HepG2 (cell line): ENCODE results near the gene NFKB2. TPM values are rescaled to one million over a fixed set of nuclear protein-coding genes. Genes with fewer than 3 reads are reported as not detected.

Experiments
- CAMTA2 ChIP-seq: sonication (generic); formaldehyde crosslinking; IDR thresholded peaks from 2 replicates; pipeline ENCODE4 v1.4.0; 2020; ENCODE audit warnings: mild to moderate bottlenecking, missing genetic modification reagents, borderline replicate concordance
- CBX1 ChIP-seq: IDR thresholded peaks from one replicate; pipeline ENCODE4 v1.6.1; 2016; ENCODE audit warnings: antibody characterized with exemption, low read depth
- FOSL2 ChIP-seq: sonication (generic); formaldehyde crosslinking; IDR thresholded peaks from 2 replicates; pipeline ENCODE4 v1.4.0; 2020; ENCODE audit warnings: missing genetic modification reagents
- HIVEP1 ChIP-seq: sonication (generic); formaldehyde crosslinking; IDR thresholded peaks from 2 replicates; pipeline ENCODE4 v1.4.0; 2020; ENCODE audit warnings: mild to moderate bottlenecking, missing genetic modification reagents
- IRX3 ChIP-seq: sonication (generic); formaldehyde crosslinking; IDR thresholded peaks from 2 replicates; pipeline ENCODE4 v1.8.1; 2023; ENCODE audit warnings: mild to moderate bottlenecking, low read depth, missing genetic modification reagents, borderline replicate concordance
- JUN ChIP-seq: sonication (generic); formaldehyde crosslinking; IDR thresholded peaks from 2 replicates; pipeline ENCODE4 v1.4.0; 2020; ENCODE audit warnings: mild to moderate bottlenecking, missing genetic modification reagents
- KAT7 ChIP-seq: IDR thresholded peaks from 2 replicates; pipeline ENCODE4 v1.6.1; 2018; ENCODE audit warnings: borderline replicate concordance, missing compliant biosample characterization
- MLX ChIP-seq: IDR thresholded peaks from 2 replicates; pipeline ENCODE4 v1.6.1; 2016
- NFIC ChIP-seq: IDR thresholded peaks from 2 replicates; pipeline ENCODE4 v1.6.1; 2012; ENCODE audit warnings: mild to moderate bottlenecking, low read length, inconsistent platforms
- SIX1 ChIP-seq: sonication (generic); formaldehyde crosslinking; IDR thresholded peaks from 2 replicates; pipeline ENCODE4 v1.4.0; 2020; ENCODE audit warnings: missing genetic modification reagents, borderline replicate concordance
- SNAPC2 ChIP-seq: sonication (generic); formaldehyde crosslinking; IDR thresholded peaks from 2 replicates; pipeline ENCODE4 v1.8.1; 2022; ENCODE audit warnings: mild to moderate bottlenecking, missing genetic modification reagents
- SRSF1 ChIP-seq: fragments of 200-400 bp; formaldehyde crosslinking; optimal IDR thresholded peaks from 2 replicates; pipeline ENCODE3; 2017; ENCODE audit warnings: mild to moderate bottlenecking, low read depth, low read length, moderate library complexity
- TMF1 ChIP-seq: sonication (generic); formaldehyde crosslinking; IDR thresholded peaks from 2 replicates; pipeline ENCODE4 v1.8.1; 2022; ENCODE audit warnings: low read depth, missing genetic modification reagents
- TSC22D2 ChIP-seq: sonication (generic); formaldehyde crosslinking; IDR thresholded peaks from 2 replicates; pipeline ENCODE4 v1.5.1; 2020; ENCODE audit warnings: missing genetic modification reagents, mild to moderate bottlenecking, borderline replicate concordance
- ZFAT ChIP-seq: sonication (generic); formaldehyde crosslinking; conservative IDR thresholded peaks from 2 replicates; pipeline ENCODE4 v1.8.1; 2023; ENCODE audit warnings: missing genetic modification reagents, inconsistent platforms
- ZFY ChIP-seq: sonication (generic); formaldehyde crosslinking; IDR thresholded peaks from 2 replicates; pipeline ENCODE4 v1.4.0; 2020; ENCODE audit warnings: missing genetic modification reagents
- ZNF317 ChIP-seq: sonication (generic); formaldehyde crosslinking; IDR thresholded peaks from 2 replicates; pipeline ENCODE4 v1.5.0; 2020; ENCODE audit warnings: mild to moderate bottlenecking, missing genetic modification reagents
- ZNF350 ChIP-seq: sonication (generic); formaldehyde crosslinking; IDR thresholded peaks from 2 replicates; pipeline ENCODE4 v1.4.0; 2020; ENCODE audit warnings: mild to moderate bottlenecking, low read depth, missing genetic modification reagents, borderline replicate concordance
- ZNF446 ChIP-seq: sonication (generic); formaldehyde crosslinking; IDR thresholded peaks from 2 replicates; pipeline ENCODE4 v1.5.0; 2020; ENCODE audit warnings: mild to moderate bottlenecking, missing genetic modification reagents
- ZNF562 ChIP-seq: sonication (generic); formaldehyde crosslinking; IDR thresholded peaks from 2 replicates; pipeline ENCODE4 v1.8.0; 2022; ENCODE audit warnings: missing genetic modification reagents, borderline replicate concordance
- ZNF670 ChIP-seq: sonication (generic); formaldehyde crosslinking; IDR thresholded peaks from 2 replicates; pipeline ENCODE4 v1.8.0; 2022; ENCODE audit warnings: mild to moderate bottlenecking, missing genetic modification reagents, borderline replicate concordance
- ZNF720 ChIP-seq: sonication (generic); formaldehyde crosslinking; IDR thresholded peaks from 2 replicates; pipeline ENCODE4 v1.4.0; 2020; ENCODE audit warnings: missing genetic modification reagents
- ZNF766 ChIP-seq: sonication (generic); formaldehyde crosslinking; IDR thresholded peaks from 2 replicates; pipeline ENCODE4 v1.5.0; 2020; ENCODE audit warnings: missing genetic modification reagents, borderline replicate concordance
- ZNF816 ChIP-seq: sonication (generic); formaldehyde crosslinking; IDR thresholded peaks from 2 replicates; pipeline ENCODE4 v1.8.0; 2022; ENCODE audit warnings: missing genetic modification reagents, mild to moderate bottlenecking, borderline replicate concordance
- polyA plus RNA-seq, 8 experiments: library from polyadenylated mRNA; depleted of rRNA in 3 of 8; stranded (reverse) in 7 of 8; unstranded in 1 of 8; fragments of >200 nt; fragmentation: Illumina TruSeq in 4 of 8; extraction: Trizol in 4 of 8; gene quantifications; 2 replicates each; pipeline versions ENCODE4 v1.2.1 to v1.2.3, GENCODE V29; 2011 to 2016; ENCODE audit warnings: low read depth in 4 of 8, missing spikeins in 1 of 8, mixed read lengths in 1 of 8; ENCODE audit not compliant: insufficient read depth in 1 of 8
- total RNA-seq, 5 experiments: library from RNA; depleted of rRNA; stranded (reverse); fragments of >200 nt; fragmentation: Illumina TruSeq; extraction: Trizol; gene quantifications; 2 replicates each; pipeline ENCODE4 v1.2.3, GENCODE V29; 2016; ENCODE audit warnings: low read depth in 1 of 5
- TF ChIP-seq, protein P1 (sequence below): sonication (generic); formaldehyde crosslinking; IDR thresholded peaks from 2 replicates; pipeline ENCODE4 v1.5.0; 2020; ENCODE audit warnings: mild to moderate bottlenecking, missing genetic modification reagents, borderline replicate concordance
- TF ChIP-seq, protein P2 (sequence below): sonication (generic); IDR thresholded peaks from 2 replicates; pipeline ENCODE4 v1.6.1; 2016; ENCODE audit warnings: low read depth, borderline replicate concordance

NFKB2 gene
- total and polyA plus RNA-seq, 2 of the 13 experiments (the other 11 are each of a cell fraction or from before 2014, with no cell fraction given), result 7.7 to 12.5 TPM

DNA sequence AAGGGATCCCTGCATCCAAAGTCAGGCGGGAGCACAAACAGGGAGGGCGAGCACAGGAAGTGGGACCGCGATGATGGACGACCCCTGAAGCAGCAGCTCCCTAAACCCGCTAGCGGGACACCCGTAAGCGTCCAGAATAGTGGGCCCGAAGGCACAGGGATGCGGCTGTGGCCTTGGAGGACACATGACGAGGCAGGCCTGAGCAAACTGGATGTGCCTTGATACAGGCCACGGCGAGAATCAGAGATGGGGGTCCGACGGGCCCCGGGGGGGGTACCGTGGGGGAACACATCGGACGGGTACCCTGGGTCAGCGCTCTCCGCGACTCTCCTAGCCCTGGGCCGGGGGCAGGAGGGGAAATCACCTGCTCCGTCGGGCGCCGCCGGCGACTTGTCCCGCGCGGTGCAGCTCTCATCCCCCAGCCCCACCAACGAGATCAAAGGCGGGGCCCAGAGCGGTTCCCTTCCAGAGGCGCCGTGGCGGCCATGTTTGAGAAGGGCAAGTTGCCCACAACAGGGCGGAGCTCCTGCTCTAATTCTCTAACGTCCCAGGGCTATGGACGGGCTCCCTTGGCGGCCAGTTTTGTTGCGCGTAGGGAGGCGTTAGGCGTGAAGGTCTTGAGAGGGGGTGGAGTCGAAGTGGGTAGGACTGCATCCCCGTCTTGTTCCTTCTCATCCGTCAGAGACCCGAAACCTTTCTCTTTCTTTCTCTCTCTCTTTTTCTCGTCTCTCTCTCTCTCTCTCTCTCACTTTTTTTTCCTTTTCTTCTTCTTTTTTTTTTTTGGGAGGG lies 36.9 kb downstream of the NFKB2 start, which contains the start of gene CUEDC2 (continued):
- TF ChIP-seq, protein P1, sequence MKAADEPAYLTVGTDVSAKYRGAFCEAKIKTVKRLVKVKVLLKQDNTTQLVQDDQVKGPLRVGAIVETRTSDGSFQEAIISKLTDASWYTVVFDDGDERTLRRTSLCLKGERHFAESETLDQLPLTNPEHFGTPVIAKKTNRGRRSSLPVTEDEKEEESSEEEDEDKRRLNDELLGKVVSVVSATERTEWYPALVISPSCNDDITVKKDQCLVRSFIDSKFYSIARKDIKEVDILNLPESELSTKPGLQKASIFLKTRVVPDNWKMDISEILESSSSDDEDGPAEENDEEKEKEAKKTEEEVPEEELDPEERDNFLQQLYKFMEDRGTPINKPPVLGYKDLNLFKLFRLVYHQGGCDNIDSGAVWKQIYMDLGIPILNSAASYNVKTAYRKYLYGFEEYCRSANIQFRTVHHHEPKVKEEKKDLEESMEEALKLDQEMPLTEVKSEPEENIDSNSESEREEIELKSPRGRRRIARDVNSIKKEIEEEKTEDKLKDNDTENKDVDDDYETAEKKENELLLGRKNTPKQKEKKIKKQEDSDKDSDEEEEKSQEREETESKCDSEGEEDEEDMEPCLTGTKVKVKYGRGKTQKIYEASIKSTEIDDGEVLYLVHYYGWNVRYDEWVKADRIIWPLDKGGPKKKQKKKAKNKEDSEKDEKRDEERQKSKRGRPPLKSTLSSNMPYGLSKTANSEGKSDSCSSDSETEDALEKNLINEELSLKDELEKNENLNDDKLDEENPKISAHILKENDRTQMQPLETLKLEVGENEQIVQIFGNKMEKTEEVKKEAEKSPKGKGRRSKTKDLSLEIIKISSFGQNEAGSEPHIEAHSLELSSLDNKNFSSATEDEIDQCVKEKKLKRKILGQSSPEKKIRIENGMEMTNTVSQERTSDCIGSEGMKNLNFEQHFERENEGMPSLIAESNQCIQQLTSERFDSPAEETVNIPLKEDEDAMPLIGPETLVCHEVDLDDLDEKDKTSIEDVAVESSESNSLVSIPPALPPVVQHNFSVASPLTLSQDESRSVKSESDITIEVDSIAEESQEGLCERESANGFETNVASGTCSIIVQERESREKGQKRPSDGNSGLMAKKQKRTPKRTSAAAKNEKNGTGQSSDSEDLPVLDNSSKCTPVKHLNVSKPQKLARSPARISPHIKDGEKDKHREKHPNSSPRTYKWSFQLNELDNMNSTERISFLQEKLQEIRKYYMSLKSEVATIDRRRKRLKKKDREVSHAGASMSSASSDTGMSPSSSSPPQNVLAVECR (CRISPR knock-in tag), result peak; percentile 86; the same call in 1 of the 2 replicates
- TF ChIP-seq IRX3 (CRISPR knock-in tag) (no peak), MLX (0 out of 2 replicates have a peak, but pooled peaks have one; percentile 13), ZNF816 (CRISPR knock-in tag) (no peak), CBX1 (peak; percentile 72), TMF1 (no peak), KAT7 (CRISPR knock-in tag) (no peak), SIX1 (CRISPR knock-in tag) (peak; percentile 34; the same call in 1 of the 2 replicates), CAMTA2 (CRISPR knock-in tag) (no peak), FOSL2 (peak; percentile 54; the same call in 1 of the 2 replicates), ZFAT (no peak), JUN (no peak), ZNF446 (no peak), ZFY (peak; percentile 94), ZNF720 (CRISPR knock-in tag) (no peak), ZNF350 (CRISPR knock-in tag) (peak; percentile 72; the same call in 1 of the 2 replicates), ZNF766 (CRISPR knock-in tag) (no peak), SNAPC2 (0 out of 2 replicates have a peak, but pooled peaks have one; percentile 30), ZNF562 (CRISPR knock-in tag) (no peak), TSC22D2 (no peak), ZNF317 (CRISPR knock-in tag) (peak; percentile 39; the same call in 1 of the 2 replicates), NFIC (no peak), HIVEP1 (CRISPR knock-in tag) (no peak), ZNF670 (CRISPR knock-in tag) (no peak), SRSF1 (peak; percentile 59)
- TF ChIP-seq, protein P2, sequence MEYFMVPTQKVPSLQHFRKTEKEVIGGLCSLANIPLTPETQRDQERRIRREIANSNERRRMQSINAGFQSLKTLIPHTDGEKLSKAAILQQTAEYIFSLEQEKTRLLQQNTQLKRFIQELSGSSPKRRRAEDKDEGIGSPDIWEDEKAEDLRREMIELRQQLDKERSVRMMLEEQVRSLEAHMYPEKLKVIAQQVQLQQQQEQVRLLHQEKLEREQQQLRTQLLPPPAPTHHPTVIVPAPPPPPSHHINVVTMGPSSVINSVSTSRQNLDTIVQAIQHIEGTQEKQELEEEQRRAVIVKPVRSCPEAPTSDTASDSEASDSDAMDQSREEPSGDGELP, result peak; percentile 40; the same call in 1 of the 2 replicates
